Amniotic stem cell (primary cell): Measurements from ENCODE around the gene STX18.

Experiments used
- DNase-seq: peaks from one replicate; lab custom pipeline; 2025; lab: John Stamatoyannopoulos, UW

The STX18 gene

DNA sequence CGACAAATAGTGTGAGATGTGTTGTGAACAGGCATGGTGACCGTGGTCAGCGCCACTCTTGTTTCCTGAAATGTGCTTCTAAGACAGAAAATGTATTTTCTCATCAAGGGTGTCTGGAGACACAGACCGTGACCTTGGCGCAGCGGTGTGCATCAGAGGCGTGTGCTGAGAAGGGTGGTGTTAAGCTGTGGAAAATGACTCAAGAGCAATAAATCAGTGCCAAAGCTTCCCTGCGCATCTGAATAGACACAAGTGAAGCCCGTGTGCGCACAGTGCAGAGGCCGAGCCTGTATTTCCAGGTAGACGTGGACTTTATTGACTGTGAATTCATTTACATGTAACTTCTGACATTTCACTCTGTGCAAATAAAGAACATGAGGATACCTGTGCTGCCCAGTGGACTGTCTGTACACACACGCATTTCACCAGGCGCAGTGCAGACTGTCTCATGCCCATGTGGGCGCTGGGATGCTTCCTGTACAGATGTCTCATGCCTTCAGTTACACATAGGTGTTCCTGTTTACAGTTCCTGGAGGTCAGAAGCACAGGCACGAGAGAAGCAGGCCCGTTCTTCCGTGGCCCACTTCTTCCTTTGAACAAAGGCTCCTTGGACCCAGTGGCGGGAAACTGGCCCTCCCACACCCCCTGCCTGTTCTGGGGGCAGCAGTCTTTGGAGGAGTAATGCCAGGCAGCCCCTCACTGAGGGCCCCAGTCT, 123.0 kb downstream of the STX18 start:
- DNase-seq = no peak

GRCh38 chr4:4417886-4418285, 124.0 kb downstream of the STX18 start:
- no peak for DNase-seq

- no peak for DNase-seq
These were observed 124.9 kb downstream of the STX18 start for GRCh38 chr4:4416981-4417380.

GRCh38 chr4:4415806-4416805, 125.7 kb downstream of the STX18 start:
- DNase-seq = no peak

GRCh38 chr4:4415107-4415805, 126.6 kb downstream of the STX18 start:
- no peak for DNase-seq

DNA sequence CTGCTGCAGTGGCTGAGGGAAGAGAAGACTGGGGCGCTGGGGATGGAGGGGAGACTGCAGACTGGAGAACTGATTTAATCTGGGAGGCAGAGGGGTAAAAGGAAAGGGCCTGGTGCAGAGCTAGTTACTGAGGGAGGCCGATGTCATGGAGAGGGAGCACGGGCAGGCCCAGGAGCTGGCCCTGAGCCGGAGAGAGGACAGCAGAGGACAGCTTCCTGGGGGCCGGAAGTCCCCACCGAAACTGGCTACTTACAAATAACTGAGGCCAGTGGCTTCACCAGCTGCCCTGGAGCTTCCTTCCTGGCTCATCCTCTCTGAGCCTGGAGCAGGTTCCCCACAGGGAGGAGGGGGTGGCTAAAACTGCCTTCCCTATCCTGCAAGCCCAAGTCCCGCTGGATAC, 128.0 kb downstream of the STX18 start:
- DNase-seq = no peak

- DNase-seq = no peak
These were observed 128.5 kb downstream of the STX18 start for GRCh38 chr4:4413373-4413725.

DNA sequence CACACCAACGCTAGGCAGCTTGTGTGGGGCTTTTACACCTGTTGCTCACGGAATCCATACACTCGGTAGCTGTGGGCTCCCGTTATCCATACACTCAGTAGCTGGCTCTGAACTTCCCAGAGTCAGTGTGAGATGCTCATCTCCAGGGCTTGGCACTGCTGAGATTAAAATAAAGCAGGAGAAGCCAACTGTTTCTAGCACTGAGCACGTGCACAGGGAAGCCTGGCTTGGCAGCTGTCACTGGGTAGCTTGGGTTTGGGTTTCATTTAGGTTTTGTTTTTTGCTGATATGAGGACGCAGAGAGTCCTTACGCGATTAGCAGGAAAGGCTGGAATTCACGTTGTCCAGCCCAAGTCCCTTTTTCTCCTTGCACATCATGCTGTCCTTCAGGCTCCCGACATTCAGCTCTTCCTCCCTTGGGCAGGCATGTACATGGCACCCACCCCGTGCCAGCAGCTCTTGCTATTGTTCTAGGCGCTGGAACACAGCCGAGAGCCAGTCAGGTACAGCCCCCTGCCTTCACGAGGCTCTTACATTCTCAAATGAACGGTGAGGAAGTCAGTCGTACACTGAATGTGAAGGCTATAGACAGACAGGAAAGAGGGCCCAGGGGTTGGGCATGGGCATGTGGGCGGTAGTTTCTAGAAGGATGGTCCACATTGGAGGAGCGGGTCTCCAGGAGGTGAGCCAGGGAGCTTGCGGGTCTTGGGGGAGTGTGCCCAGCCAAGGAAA, 129.0 kb downstream of the STX18 start:
- DNase-seq = no peak

- DNase-seq = no peak
These were observed 129.9 kb downstream of the STX18 start for GRCh38 chr4:4411906-4412305.

- no peak for DNase-seq
These were observed 131.6 kb downstream of the STX18 start for GRCh38 chr4:4410271-4410670.

DNA sequence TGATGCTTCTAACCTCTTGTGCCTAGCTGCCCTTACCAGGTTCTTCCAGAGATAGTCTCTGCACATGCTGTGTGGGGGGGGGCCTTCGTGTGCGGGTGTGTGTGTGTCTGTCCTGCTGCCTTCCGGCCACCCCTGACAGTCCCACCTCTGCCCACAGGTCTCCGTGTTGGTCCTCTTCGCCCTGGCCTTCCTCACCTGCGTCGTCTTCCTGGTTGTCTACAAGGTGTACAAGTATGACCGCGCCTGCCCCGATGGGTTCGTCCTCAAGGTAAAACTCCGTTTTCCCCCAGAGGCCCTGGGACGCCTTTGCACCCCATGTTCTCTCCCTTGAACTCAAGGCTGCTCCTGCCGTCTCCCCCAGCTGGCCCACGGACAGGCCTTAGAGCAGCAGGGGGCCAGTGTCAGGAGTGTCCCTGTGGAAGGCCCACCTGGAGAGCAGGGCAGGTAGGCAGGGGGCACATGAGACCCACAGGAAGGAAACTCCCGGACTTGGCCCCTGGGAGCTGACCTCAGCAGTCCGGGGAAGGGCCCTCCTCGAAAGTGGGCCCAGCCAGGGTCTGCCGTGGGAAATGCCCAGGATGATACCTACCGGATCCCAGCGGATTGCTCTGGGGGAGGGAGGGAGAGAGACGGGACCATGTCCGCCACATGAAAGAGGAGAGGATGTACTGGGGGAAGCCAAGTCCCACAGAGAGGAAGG, 132.3 kb downstream of the STX18 start:
- DNase-seq = no peak

DNA sequence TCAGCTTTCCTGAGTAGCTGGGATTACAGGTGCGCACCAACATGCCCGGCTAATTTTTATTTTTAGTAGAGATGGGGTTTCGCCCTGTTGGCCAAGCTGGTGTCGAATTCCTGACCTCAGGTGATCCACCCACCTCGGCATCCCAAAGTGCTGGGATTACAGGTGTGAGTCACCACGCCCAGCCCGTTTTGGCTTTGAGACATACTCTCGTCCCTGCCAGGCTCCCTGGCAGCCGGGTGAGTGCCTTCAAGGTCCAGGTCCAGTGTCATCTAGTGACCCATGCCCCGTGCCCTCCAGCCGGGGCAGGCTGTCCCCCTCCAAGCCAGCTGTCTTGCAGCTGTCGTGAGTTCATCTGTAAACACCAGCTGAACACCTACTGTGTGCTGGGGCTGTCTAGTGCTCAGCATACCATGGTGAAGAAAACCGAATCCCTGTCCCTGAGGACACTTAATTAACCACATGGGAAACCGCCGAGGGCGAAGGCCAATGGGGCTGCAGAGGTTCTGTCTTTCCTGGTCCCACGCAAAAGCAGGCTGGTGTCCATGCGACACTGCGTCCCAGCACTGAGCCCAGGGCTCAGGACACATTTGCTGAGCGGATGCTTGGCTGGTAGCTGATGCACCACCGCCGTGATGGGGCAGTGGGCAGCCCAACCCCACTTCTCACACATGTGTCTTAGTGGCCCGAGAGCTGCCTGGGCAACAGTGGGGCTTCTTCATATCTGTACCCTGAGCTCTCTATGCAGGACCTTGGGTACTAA, 133.1 kb downstream of the STX18 start:
- no peak for DNase-seq

GRCh38 chr4:4408132-4408523, 133.7 kb downstream of the STX18 start:
- DNase-seq = no peak

GRCh38 chr4:4407299-4408131, 134.3 kb downstream of the STX18 start:
- DNase-seq = no peak

DNA sequence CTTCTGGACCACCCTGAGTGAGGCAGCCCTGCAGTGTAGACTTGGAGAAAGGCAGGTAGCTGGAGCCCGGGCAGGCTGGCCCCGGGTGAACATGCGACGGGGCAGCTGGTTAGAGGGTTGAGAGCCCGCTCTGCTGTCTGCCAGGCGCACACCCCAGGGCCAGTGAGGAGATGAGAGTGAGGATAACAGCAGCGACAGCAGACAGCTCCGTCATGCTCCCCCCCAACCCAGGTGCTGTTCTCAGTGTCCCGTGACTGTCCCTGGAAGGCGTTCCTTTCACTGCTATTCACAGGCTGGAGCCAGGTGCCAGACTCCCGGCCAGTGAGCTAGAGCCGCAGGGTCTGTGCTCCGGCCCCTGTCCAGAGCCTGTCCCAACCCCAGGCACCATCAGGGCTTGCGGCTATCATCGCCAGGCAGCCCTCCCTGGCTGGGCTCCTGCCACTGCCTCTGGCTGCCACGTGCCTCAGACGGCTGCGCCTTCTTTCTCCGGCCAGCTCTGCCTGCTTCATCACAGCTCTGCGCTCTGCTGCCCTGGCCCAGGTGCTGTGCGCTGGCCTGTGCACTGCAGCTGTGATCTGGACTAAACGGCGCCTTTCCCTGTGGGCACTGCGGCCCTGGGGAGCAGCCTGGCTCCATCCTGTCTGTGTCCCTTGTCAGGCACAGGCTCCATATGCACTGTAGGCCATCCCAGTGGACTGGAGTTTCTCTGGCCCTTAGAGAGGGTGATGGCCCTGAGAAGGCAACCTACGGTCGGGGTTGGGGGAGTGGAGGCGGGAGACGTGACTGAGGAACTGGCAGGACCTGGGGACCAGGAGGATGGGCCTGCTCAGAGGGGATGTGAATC, 135.2 kb downstream of the STX18 start:
- DNase-seq = no peak

DNA sequence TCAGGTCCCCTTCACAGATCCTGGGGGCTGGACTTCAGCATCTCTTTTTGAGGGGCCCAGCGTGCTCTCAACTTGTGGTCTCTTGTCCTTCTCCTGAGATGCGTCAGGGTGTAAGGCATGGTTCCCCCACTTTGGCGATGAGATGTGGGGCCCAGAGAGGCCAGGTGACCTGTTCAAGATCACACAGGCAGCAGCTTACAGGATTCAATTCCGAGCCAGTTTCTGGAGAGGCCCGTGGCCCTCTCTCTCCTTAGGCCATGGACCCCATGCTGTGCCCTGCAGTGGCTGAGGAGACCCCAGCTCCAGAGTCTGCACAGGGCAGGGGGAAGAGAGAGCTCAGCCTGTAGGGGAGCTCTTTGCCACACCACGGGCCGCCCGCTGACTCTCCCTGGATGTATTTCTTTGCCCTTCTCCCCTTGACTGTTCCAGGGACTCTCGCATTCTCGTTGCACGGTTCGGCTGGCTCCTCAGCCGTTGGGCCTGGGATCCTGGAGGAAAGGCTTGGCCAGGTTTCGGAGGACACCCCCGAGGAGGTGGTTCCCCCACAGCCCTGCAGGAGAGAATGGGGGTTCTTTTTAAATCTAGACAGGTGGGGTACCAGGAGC, 136.4 kb downstream of the STX18 start:
- no peak for DNase-seq

DNA sequence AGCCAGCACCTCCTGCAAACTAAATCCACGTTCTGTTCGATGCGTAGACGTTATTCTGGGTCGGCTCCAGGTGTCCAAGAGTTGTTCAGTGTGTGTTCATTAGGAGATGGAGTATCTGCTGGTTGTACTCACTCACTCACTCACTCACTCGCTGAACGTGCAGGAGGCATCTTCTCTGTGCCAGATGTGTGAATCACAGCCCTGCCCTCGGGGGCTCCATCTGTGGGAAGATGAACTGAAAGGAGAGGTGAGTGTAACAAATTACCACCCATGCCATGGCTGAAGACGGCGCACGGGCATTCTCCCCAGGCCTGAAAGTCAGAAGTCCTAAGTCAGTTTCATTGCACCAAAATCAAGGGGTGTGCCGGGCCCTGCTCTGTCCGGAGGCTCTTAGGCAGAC, 138.9 kb downstream of the STX18 start:
- DNase-seq = no peak

DNA sequence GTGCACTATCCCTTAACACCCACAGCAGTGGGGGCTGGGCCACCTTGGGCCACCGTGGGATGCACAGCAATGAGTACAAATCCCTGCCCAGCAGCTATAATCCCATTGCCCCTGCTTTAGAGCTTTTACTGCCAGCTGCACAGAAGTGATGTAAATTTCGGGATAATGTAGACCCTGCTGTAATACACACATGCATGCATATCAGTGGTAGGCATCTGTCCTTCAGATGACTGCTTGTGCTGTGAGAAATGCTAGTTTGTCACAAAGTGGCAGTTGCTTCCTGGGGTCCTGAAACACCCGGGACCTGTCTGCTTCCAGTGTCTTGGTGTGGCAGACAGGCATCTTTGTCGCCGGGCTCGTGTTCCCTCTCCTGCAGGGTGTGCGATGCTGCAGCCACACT, 140.8 kb downstream of the STX18 start:
- no peak for DNase-seq
